ENCODE measurements around the gene SUPT4H1.

DNA sequence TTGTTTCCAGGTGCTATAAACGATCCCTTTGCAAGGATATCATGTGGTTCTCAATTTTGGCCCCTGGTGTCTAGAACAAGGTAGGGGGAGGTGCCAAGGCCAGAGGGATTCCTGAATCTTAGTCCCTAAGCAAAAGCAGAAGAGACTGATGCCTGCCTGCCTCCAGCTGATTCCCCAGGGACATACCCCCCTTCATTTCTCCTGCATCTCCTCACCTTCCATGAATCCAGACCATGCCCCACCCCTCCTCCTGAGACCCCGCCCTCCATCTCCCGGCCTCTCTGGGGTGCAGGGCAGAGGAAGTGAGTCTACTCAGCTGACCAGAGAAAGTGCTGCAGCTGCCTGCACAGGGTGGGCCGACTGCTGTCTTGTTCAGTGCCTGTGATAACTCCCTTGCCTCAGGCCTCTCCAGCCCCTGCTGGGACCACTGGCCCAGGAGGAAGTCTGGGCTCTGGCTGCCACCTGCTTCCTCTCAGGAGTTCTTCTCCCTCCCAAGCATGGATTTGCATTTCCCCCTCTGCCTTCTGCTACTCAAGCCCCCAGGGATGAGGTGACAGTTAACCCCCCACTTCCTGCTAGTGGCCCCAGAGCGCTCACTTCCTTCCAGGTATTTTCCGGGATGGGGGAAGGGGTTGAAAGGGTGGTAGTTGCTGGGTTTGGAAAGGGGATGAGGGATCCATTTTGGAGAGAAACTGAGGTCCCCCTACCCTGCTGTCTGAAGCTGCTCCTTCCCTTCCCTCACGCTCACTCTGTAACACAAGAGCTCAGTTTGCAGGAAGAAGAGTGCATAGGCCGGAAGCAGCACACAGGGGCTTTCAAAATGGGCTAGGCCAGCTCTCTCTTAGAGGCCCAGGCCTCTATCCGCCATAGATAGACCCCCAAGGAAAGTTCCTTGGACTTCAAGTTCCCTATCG lies 12.9 kb downstream of the SUPT4H1 start:
- no peak for TF ChIP-seq CTCF (IDR thresholded peaks at IDR 0.05)
- no peak for TF ChIP-seq POLR2A (IDR thresholded peaks at IDR 0.05)

Measured in thyroid gland (tissue), 4 donors.